Measurements from ENCODE around the gene ZKSCAN3. TPM values are rescaled to one million over a fixed set of nuclear protein-coding genes. Genes with fewer than 3 reads are reported as not detected.
A peak's percentile ranks its signal among the peaks of the same experiment; 100 is the strongest.

The ZKSCAN3 gene
- polyA plus RNA-seq, 1 donor (not counting 4 experiments of a cell fraction or from before 2014, with no cell fraction given) = 3.1 TPM

DNA sequence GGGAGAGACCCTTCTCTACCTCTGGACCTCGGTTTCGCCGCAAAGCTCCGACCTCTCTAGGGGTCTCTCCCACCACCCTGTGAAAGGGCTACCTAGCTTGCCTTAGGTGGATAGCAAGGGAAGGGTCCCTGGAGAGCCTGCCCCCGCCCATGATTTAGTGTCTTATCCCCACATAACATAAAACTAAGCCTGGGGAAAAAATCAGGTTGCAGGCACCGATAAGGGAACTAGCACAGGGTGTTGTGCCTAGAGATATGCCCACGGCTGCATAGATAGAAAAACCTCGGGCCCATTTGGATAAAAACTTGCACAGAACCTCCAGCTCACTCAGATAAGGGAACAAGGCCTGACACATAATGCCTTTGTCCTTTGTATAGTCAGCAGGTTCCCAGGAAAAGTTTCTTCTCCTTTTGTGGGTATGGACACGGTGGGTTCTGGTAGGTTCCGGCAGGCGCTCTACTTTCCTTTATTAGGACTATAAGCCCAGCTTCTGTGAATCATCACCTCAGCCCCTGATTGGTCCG lies 14.6 kb upstream of the ZKSCAN3 start:
- H3K9me1 ChIP-seq (ENCODE audit: control insufficient read depth, extremely low read depth, insufficient read depth, low read length) = no peaks in the 10 kb centered on the region
- H3K4me3 ChIP-seq (ENCODE audit: control insufficient read depth in 2 of 3, extremely low read depth in 1 of 3, insufficient read depth in 2 of 3, low read depth in 1 of 3, low read length in 3 of 3) = peak overlapping the region in 2 of 3 experiments; percentile 81 to 85
- H3K9me3 ChIP-seq (ENCODE audit: control insufficient read depth, low read depth, low read length) = no peaks in the 10 kb centered on the region
- DNase-seq (ENCODE audit: low read depth, low spot score) (no peak), FAIRE-seq (no peak)
- TF ChIP-seq, protein P1, sequence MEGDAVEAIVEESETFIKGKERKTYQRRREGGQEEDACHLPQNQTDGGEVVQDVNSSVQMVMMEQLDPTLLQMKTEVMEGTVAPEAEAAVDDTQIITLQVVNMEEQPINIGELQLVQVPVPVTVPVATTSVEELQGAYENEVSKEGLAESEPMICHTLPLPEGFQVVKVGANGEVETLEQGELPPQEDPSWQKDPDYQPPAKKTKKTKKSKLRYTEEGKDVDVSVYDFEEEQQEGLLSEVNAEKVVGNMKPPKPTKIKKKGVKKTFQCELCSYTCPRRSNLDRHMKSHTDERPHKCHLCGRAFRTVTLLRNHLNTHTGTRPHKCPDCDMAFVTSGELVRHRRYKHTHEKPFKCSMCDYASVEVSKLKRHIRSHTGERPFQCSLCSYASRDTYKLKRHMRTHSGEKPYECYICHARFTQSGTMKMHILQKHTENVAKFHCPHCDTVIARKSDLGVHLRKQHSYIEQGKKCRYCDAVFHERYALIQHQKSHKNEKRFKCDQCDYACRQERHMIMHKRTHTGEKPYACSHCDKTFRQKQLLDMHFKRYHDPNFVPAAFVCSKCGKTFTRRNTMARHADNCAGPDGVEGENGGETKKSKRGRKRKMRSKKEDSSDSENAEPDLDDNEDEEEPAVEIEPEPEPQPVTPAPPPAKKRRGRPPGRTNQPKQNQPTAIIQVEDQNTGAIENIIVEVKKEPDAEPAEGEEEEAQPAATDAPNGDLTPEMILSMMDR (optimal IDR thresholded peaks at IDR 0.05 in 1 of 3, IDR thresholded peaks at IDR 0.05 in 1 of 3, conservative IDR thresholded peaks at IDR 0.05 in 1 of 3; ENCODE audit: extremely low read depth in 1 of 3, insufficient read depth in 2 of 3, low read length in 3 of 3) = no peak
- no peak for TF ChIP-seq EZH2 (IDR thresholded peaks at IDR 0.05; ENCODE audit: low read length)
- H3K9ac ChIP-seq (ENCODE audit: control insufficient read depth, extremely low read depth, insufficient read depth, low read length) = peak overlapping the region; percentile 82
- H3K27me3 ChIP-seq (ENCODE audit: control insufficient read depth, extremely low read depth, insufficient read depth, low read length) = no peaks in the 10 kb centered on the region
- dilution Hi-C loops (cut with MboI; ENCODE audit: extremely low pct_ligation_motif_present, low sequenced_read_pairs) = no loop called here
- H2AFZ ChIP-seq (ENCODE audit: control insufficient read depth, low read length) = peak overlapping the region; percentile 27
- peak overlapping the region; percentile 95 for H3K4me2 ChIP-seq (ENCODE audit: control insufficient read depth, extremely low read depth, insufficient read depth, low read depth, low read length)
- no peak overlapping the region for H3K27ac ChIP-seq (ENCODE audit: control insufficient read depth, insufficient read depth, low read length)
- H3K4me1 ChIP-seq (ENCODE audit: control insufficient read depth, extremely low read depth, insufficient read depth, low read length) = peaks cover 13% of the 10 kb centered on the region
- no peaks in the 10 kb centered on the region for H4K20me1 ChIP-seq (ENCODE audit: control insufficient read depth, extremely low read depth, insufficient read depth, low read length)
- H3K79me2 ChIP-seq (ENCODE audit: control insufficient read depth, insufficient read depth, low read length) = no peaks in the 10 kb centered on the region
- no peaks in the 10 kb centered on the region for H3K36me3 ChIP-seq (ENCODE audit: control insufficient read depth in 2 of 2, extremely low read depth in 1 of 2, insufficient read depth in 2 of 2, low read length in 2 of 2)

DNA sequence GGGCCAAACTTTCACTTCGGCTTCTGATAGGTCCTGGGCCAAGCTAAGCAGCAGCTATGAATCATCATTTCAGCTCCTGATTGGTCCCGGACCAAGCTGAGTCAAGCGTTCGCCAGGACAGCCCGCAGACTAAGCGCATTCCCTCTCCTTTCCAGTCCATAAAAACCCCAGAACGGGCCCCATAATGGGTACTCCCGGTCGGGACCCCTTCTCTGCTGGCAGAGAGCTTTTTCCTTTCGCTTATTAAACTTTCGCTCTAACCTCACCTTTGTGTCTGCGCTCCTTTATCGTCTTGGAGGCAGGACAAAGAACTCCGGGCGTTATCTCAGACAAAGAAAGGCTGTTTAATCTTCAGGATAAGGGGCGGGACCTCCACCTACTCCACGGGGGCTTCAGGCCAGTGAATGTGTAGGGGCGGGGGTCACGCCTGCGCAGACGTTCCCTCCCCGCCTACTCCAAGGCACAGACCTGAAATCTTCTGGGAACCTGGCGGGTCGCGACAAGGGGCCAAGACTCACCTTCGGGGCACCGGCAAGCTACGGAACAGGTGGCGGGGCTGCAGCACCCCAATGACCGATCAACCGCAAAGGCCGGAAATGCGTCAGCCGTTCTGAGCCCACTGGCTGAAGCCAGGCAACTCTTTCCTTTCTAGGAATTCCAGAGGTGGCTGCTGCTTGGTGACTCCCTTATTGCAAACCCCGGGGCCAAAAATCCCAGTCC lies 14.0 kb upstream of the ZKSCAN3 start, which contains the start of gene ZSCAN31:
Gene ZSCAN31 (minus strand): TSS at position 585 of the 720 bp plus-strand sequence. CDS start 6,465 bp downstream, outside the sequence.
- H3K27ac ChIP-seq (ENCODE audit: control insufficient read depth, insufficient read depth, low read length) = peak within 1 kb of the TSS; percentile 86
- H4K20me1 ChIP-seq (ENCODE audit: control insufficient read depth, extremely low read depth, insufficient read depth, low read length) = no peaks in the 10 kb centered on the region
- TF ChIP-seq, protein P1 (optimal IDR thresholded peaks at IDR 0.05 in 1 of 3, IDR thresholded peaks at IDR 0.05 in 1 of 3, conservative IDR thresholded peaks at IDR 0.05 in 1 of 3; ENCODE audit: extremely low read depth in 1 of 3, insufficient read depth in 2 of 3, low read length in 3 of 3) = no peak
- no peak for TF ChIP-seq EZH2 (IDR thresholded peaks at IDR 0.05; ENCODE audit: low read length)
- no peaks in the 10 kb centered on the region for H3K79me2 ChIP-seq (ENCODE audit: control insufficient read depth, insufficient read depth, low read length)
- H3K9me3 ChIP-seq (ENCODE audit: control insufficient read depth, low read depth, low read length) = no peaks in the 10 kb centered on the region
- H3K9me1 ChIP-seq (ENCODE audit: control insufficient read depth, extremely low read depth, insufficient read depth, low read length) = no peaks in the 10 kb centered on the region
- H3K27me3 ChIP-seq (ENCODE audit: control insufficient read depth, extremely low read depth, insufficient read depth, low read length) = no peaks in the 10 kb centered on the region
- H3K4me2 ChIP-seq (ENCODE audit: control insufficient read depth, extremely low read depth, insufficient read depth, low read depth, low read length) = peak within 1 kb of the TSS; percentile 95
- FAIRE-seq = peak; percentile 93
- dilution Hi-C loops (cut with MboI; ENCODE audit: extremely low pct_ligation_motif_present, low sequenced_read_pairs) = no loop called here
- peak within 1 kb of the TSS; percentile 51 to 85 (median 81) for H3K4me3 ChIP-seq (ENCODE audit: control insufficient read depth in 2 of 3, extremely low read depth in 1 of 3, insufficient read depth in 2 of 3, low read depth in 1 of 3, low read length in 3 of 3)
- peak within 1 kb of the TSS; percentile 82 for H3K9ac ChIP-seq (ENCODE audit: control insufficient read depth, extremely low read depth, insufficient read depth, low read length)
- H3K4me1 ChIP-seq (ENCODE audit: control insufficient read depth, extremely low read depth, insufficient read depth, low read length) = peaks cover 13% of the 10 kb centered on the region
- peak within 1 kb of the TSS; percentile 87 for H2AFZ ChIP-seq (ENCODE audit: control insufficient read depth, low read length)
- H3K36me3 ChIP-seq (ENCODE audit: control insufficient read depth in 2 of 2, extremely low read depth in 1 of 2, insufficient read depth in 2 of 2, low read length in 2 of 2) = no peaks in the 10 kb centered on the region
- DNase-seq (ENCODE audit: low read depth, low spot score) = peak; percentile 84

Data from keratinocyte (primary cell).